Neural crest cell (in vitro differentiated cells): Measurements from ENCODE around the gene GZMM. TPM values are rescaled to one million over a fixed set of nuclear protein-coding genes. Genes with fewer than 3 reads are reported as not detected.

Experiments
- DNase-seq: peaks from one replicate; pipeline ENCODE4 v3.0.0; 2021; ENCODE audit warnings: low read depth, mixed read lengths, low spot score
- H3K27ac Mint-ChIP-seq: one replicate; pipeline ENCODE4 v1.8.0; 2021; ENCODE audit warnings: mild to moderate bottlenecking, mixed read lengths; ENCODE audit not compliant: unreplicated experiment
- H3K27me3 Mint-ChIP-seq: 2 replicates; pipeline ENCODE4 v1.8.0; 2021; ENCODE audit warnings: low read depth, mild to moderate bottlenecking, mixed read lengths
- H3K36me3 Mint-ChIP-seq: 2 replicates; pipeline ENCODE4 v1.8.0; 2021; ENCODE audit warnings: low read depth, mild to moderate bottlenecking, mixed read lengths
- H3K4me1 Mint-ChIP-seq: 2 replicates; pipeline ENCODE4 v1.8.0; 2021; ENCODE audit warnings: mixed read lengths
- H3K4me3 Mint-ChIP-seq: one replicate; pipeline ENCODE4 v1.8.0; 2021; ENCODE audit warnings: mild to moderate bottlenecking, mixed read lengths
- H3K9me3 Mint-ChIP-seq: 2 replicates; pipeline ENCODE4 v1.8.0; 2021; ENCODE audit warnings: mixed read lengths
- total RNA-seq: library from RNA; stranded (reverse); gene quantifications from 2 replicates; pipeline ENCODE4 v1.2.1, GENCODE V29; 2021
- TF ChIP-seq, protein P1 (sequence below): fragments of 200-600 bp; sonication (generic); conservative IDR thresholded peaks from 2 replicates; pipeline ENCODE4 v1.5.0; 2021; ENCODE audit warnings: antibody characterized with exemption, mild to moderate bottlenecking

The GZMM gene
- total RNA-seq, 1 donor from 2014 or later: not detected

DNA sequence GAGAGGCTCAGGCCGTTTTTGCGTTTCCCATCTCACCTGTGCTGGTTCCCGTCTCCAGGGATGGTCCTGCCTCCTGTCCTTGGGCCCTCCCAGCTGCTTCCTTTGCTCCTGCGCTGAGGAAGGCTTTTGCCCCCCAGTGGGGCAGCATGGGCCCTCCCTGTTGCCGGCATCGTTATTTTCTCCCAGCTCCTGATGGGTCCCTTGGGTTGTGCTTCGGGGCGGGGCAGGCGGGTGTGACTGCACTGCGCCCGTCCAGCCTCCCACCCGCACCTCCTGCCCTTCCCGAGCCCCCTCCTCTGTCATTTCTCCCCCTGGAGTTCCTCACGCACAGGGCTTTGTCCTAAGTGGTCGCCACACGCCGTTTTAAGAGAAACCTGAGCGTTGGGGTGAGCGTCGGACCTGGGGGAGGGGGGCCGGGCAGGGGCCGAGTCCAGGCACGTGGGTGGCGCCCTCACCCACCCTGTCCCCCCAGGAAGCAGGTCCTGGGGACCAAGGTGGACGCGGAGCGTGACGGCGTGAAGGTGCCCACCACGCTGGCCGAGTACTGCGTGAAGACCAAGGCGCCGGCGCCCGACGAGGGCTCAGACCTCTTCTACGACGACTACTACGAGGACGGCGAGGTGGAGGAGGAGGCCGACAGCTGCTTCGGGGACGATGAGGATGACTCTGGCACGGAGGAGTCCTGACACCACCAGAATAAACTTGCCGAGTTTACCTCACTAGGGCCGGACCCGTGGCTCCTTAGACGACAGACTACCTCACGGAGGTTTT lies 2.8 kb upstream of the GZMM start:
- H3K27ac Mint-ChIP-seq: no peak overlapping the region
- no peaks in the 10 kb centered on the region for H3K9me3 Mint-ChIP-seq
- DNase-seq: no peak
- H3K4me1 Mint-ChIP-seq: no peaks in the 10 kb centered on the region
- TF ChIP-seq, protein P1, sequence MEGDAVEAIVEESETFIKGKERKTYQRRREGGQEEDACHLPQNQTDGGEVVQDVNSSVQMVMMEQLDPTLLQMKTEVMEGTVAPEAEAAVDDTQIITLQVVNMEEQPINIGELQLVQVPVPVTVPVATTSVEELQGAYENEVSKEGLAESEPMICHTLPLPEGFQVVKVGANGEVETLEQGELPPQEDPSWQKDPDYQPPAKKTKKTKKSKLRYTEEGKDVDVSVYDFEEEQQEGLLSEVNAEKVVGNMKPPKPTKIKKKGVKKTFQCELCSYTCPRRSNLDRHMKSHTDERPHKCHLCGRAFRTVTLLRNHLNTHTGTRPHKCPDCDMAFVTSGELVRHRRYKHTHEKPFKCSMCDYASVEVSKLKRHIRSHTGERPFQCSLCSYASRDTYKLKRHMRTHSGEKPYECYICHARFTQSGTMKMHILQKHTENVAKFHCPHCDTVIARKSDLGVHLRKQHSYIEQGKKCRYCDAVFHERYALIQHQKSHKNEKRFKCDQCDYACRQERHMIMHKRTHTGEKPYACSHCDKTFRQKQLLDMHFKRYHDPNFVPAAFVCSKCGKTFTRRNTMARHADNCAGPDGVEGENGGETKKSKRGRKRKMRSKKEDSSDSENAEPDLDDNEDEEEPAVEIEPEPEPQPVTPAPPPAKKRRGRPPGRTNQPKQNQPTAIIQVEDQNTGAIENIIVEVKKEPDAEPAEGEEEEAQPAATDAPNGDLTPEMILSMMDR: no peak
- H3K36me3 Mint-ChIP-seq: peaks cover 2% of the 10 kb centered on the region
- no peaks in the 10 kb centered on the region for H3K27me3 Mint-ChIP-seq
- H3K4me3 Mint-ChIP-seq: no peak overlapping the region

DNA sequence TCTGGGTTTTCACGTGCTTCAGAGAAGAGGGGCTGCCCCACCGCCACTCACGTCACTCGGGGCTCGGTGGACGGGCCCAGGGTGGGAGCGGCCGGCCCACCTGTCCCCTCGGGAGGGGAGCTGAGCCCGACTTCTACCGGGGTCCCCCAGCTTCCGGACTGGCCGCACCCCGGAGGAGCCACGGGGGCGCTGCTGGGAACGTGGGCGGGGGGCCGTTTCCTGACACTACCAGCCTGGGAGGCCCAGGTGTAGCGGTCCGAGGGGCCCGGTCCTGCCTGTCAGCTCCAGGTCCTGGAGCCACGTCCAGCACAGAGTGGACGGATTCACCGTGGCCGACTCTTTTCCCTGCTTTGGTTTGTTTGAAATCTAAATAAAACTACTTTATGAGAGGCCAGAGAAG lies 2.2 kb upstream of the GZMM start:
- DNase-seq: no peak

GRCh38 chr19:542173-542866 lies 1.5 kb upstream of the GZMM start:
- TF ChIP-seq, protein P1: no peak
- H3K36me3 Mint-ChIP-seq: peaks cover 2% of the 10 kb centered on the region
- H3K9me3 Mint-ChIP-seq: no peaks in the 10 kb centered on the region
- H3K27ac Mint-ChIP-seq: no peak overlapping the region
- no peak overlapping the region for H3K4me3 Mint-ChIP-seq
- no peaks in the 10 kb centered on the region for H3K27me3 Mint-ChIP-seq
- no peak for DNase-seq
- no peaks in the 10 kb centered on the region for H3K4me1 Mint-ChIP-seq

More for the DNA sequence above, 2.2 kb upstream of the GZMM start:
- H3K9me3 Mint-ChIP-seq: no peaks in the 10 kb centered on the region
- no peaks in the 10 kb centered on the region for H3K27me3 Mint-ChIP-seq
- no peaks in the 10 kb centered on the region for H3K4me1 Mint-ChIP-seq
- H3K27ac Mint-ChIP-seq: no peak overlapping the region
- H3K36me3 Mint-ChIP-seq: peaks cover 2% of the 10 kb centered on the region
- TF ChIP-seq, protein P1: no peak
- no peak overlapping the region for H3K4me3 Mint-ChIP-seq

GRCh38 chr19:547117-547516 lies 3.3 kb downstream of the GZMM start:
- DNase-seq: no peak
- Mint-ChIP-seq H3K4me3 (no peak overlapping the region), H3K36me3 (peaks cover 2% of the 10 kb centered on the region), H3K27me3 (peaks cover 9% of the 10 kb centered on the region), H3K4me1 (no peaks in the 10 kb centered on the region), H3K27ac (no peak overlapping the region), H3K9me3 (no peaks in the 10 kb centered on the region)
- TF ChIP-seq, protein P1: no peak

DNA sequence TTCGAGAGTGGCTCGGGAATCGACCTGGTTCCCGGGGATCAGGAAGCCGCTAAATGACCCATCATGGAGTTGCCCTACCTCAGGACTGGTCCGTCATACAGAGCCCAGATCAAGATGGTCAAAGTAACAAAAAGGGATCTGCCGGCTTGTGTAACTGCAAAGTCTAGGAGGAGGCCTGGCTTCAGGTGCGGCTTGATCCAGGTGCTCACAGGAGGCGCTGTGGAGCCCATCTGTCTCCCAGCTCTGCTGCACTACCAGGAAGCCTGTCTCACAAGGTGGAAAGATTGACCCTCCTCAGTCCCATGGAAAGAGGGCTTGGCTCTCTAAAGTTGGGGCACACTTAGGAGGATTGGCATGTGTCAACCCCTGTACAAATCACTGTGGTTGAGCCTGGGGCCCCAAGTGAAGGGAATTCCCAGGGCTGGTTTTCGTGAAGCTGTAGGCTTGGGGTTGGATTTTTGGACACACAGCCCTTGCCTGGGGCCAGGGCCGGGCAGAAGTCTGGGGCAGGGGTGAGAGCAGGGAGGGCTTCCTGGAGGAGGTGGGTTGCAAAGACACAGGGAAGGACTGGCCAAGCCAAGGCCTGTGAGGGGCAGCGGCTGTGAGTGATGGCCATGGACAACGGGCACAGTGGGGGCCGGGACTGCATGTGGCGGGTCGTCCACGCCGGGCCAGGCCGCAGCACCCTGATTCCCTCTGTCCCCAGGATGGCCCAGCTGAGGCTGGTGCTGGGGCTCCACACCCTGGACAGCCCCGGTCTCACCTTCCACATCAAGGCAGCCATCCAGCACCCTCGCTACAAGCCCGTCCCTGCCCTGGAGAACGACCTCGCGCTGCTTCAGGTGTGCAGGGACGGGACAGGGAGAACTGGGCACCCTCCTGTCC lies 4.2 kb downstream of the GZMM start:
- no peaks in the 10 kb centered on the region for H3K9me3 Mint-ChIP-seq
- H3K36me3 Mint-ChIP-seq: peaks cover 2% of the 10 kb centered on the region
- no peaks in the 10 kb centered on the region for H3K4me1 Mint-ChIP-seq
- no peak for DNase-seq
- TF ChIP-seq, protein P1: no peak
- peak overlapping the region; percentile 20 for H3K4me3 Mint-ChIP-seq
- no peak overlapping the region for H3K27ac Mint-ChIP-seq
- peaks cover 12% of the 10 kb centered on the region for H3K27me3 Mint-ChIP-seq
